ENCODE data around the gene ABHD3.
"Not testable (repeated sequence)": the region's sequence is repeated elsewhere in the genome, so short reads cannot be mapped to it uniquely, and the experiment has no call there.

- TF ChIP-seq POLR2AphosphoS5, POLR2A (IDR thresholded peaks at IDR 0.05): not testable (repeated sequence)
These were observed 19.0 kb downstream of the ABHD3 start for GRCh38 chr18:21685556-21685981.
